Chondrocyte (in vitro differentiated cells): ENCODE data around the gene KRT14. TPM values are rescaled to one million over a fixed set of nuclear protein-coding genes. Genes with fewer than 3 reads are reported as not detected.
"Not testable (repeated sequence)": the region's sequence is repeated elsewhere in the genome, so short reads cannot be mapped to it uniquely, and the experiment has no call there.

ENCODE experiments used
- DNase-seq: peaks from one replicate; pipeline ENCODE4 v3.0.0; 2021; ENCODE audit warnings: mixed read lengths, low spot score
- H3K27ac Mint-ChIP-seq: one replicate; pipeline ENCODE4 v1.8.0; 2021; ENCODE audit warnings: mild to moderate bottlenecking, moderate library complexity, mixed read lengths; ENCODE audit not compliant: unreplicated experiment
- H3K27me3 Mint-ChIP-seq: 2 replicates; pipeline ENCODE4 v1.8.0; 2021; ENCODE audit warnings: low read depth, mixed read lengths
- H3K36me3 Mint-ChIP-seq: 2 replicates; pipeline ENCODE4 v1.8.0; 2021; ENCODE audit warnings: low read depth, mixed read lengths
- H3K4me1 Mint-ChIP-seq: 2 replicates; pipeline ENCODE4 v1.8.0; 2021; ENCODE audit warnings: low read depth, mild to moderate bottlenecking, mixed read lengths
- H3K4me3 Mint-ChIP-seq: one replicate; pipeline ENCODE4 v1.8.0; 2021; ENCODE audit warnings: mild to moderate bottlenecking, moderate library complexity, mixed read lengths; ENCODE audit not compliant: unreplicated experiment
- H3K9me3 Mint-ChIP-seq: 2 replicates; pipeline ENCODE4 v1.8.0; 2021; ENCODE audit warnings: low read depth, mixed read lengths
- CTCF ChIP-seq: fragments of 200-600 bp; sonication (generic); IDR thresholded peaks from 2 replicates; pipeline ENCODE4 v1.5.0; 2021; ENCODE audit warnings: antibody characterized with exemption, mild to moderate bottlenecking, moderate library complexity
- total RNA-seq: library from RNA; stranded (reverse); gene quantifications from 3 replicates; pipeline ENCODE4 v1.2.1, GENCODE V29; 2021

KRT14 gene
- total RNA-seq, 1 donor from 2014 or later, result 0.32 TPM

- no peak for TF ChIP-seq CTCF
- no peak for DNase-seq
- no peak overlapping the region for H3K27ac Mint-ChIP-seq
- no peaks in the 10 kb centered on the region for H3K9me3 Mint-ChIP-seq
- peaks cover 25% of the 10 kb centered on the region for H3K4me1 Mint-ChIP-seq
- peaks cover 4% of the 10 kb centered on the region for H3K27me3 Mint-ChIP-seq
- peaks cover 3% of the 10 kb centered on the region for H3K36me3 Mint-ChIP-seq
- H3K4me3 Mint-ChIP-seq, result no peak overlapping the region
These were observed 27.4 kb upstream of the KRT14 start for GRCh38 chr17:41614098-41614497.

GRCh38 chr17:41613277-41614082, 26.8 kb upstream of the KRT14 start:
- Mint-ChIP-seq H3K36me3 (peaks cover 5% of the 10 kb centered on the region), H3K4me1 (peaks cover 22% of the 10 kb centered on the region), H3K4me3 (no peak overlapping the region), H3K27ac (peak overlapping the region; percentile 83), H3K9me3 (no peaks in the 10 kb centered on the region), H3K27me3 (peaks cover 9% of the 10 kb centered on the region)
- DNase-seq, result no peak
- no peak for TF ChIP-seq CTCF

- peaks cover 20% of the 10 kb centered on the region for H3K4me1 Mint-ChIP-seq
- H3K9me3 Mint-ChIP-seq, H3K27me3 Mint-ChIP-seq, DNase-seq, H3K36me3 Mint-ChIP-seq, H3K4me3 Mint-ChIP-seq: not testable (repeated sequence)
- H3K27ac Mint-ChIP-seq, result peak within 1 kb of the TSS; percentile 83
These were observed 25.9 kb upstream of the KRT14 start, which contains the start of gene KRT16 for GRCh38 chr17:41612376-41613160. Gene KRT16 (minus strand): TSS chr17:41612767. CDS start chr17:41612688, 79 bp downstream.

DNA sequence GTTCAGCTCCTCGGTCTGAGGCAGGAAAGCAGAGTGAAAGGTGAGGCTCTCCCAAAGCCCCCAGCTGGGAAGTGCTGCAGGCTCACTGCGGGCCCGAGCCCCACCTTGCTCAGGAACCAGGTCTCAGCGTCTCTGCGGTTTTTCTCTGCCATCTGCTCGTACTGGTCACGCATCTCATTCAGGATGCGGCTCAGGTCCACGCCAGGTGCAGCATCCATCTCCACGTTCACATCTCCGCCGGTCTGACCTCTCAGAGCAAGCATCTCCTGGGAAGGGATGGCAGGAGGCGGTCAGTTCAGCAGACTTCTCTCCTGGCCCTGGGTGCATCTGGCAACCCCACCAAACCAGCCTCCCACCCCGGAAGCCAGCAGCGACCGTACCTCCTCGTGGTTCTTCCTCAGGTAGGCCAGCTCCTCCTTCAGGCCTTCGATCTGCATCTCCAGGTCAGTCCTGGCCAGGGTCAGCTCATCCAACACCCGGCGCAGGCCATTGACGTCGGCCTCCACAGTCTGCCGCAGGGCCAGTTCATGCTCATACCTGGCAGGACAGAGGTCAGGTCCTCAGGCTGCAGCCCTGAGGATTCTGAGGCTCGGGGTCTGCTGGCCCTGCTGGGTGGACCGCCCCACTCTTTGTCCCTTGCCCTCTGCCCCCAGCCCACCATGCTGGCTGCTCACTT, 24.4 kb upstream of the KRT14 start:
- Mint-ChIP-seq H3K27me3 (peaks cover 9% of the 10 kb centered on the region), H3K4me1 (peaks cover 18% of the 10 kb centered on the region), H3K27ac (no peak overlapping the region), H3K36me3 (peaks cover 15% of the 10 kb centered on the region), H3K4me3 (no peak overlapping the region), H3K9me3 (peaks cover 15% of the 10 kb centered on the region)
- TF ChIP-seq CTCF, result no peak
- DNase-seq, result no peak

DNA sequence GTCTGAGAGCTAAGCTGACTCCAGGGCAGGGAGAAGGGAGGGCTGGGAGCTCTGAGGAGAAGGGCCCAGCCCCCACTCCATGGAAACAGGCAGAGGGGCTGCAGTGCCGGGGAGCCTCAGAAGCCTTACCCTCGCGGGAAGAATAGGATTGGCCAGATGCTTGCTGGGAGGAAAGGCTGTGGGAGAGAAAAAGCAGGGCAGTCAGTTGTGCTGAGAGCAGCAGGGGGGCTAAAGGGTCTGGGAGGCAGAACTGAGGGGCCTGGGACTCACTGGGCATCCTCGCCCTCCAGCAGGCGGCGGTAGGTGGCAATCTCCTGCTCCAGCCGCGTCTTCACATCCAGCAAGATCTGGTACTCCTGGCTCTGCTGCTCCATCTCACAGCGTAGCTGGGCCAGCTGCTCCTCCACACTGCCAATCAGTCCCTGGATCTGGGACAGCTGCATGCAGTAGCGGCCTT, 23.4 kb upstream of the KRT14 start:
- H3K4me3 Mint-ChIP-seq, DNase-seq, H3K27ac Mint-ChIP-seq: not testable (repeated sequence)
- peaks cover 17% of the 10 kb centered on the region for H3K36me3 Mint-ChIP-seq
- peaks cover 18% of the 10 kb centered on the region for H3K4me1 Mint-ChIP-seq
- peaks cover 13% of the 10 kb centered on the region for H3K27me3 Mint-ChIP-seq
- H3K9me3 Mint-ChIP-seq, result peaks cover 19% of the 10 kb centered on the region
- TF ChIP-seq CTCF, result peak; percentile 70

- not testable (repeated sequence) for DNase-seq, H3K4me1 Mint-ChIP-seq, H3K27ac Mint-ChIP-seq, H3K4me3 Mint-ChIP-seq
- H3K9me3 Mint-ChIP-seq, result peaks cover 19% of the 10 kb centered on the region
- H3K36me3 Mint-ChIP-seq, result peaks cover 17% of the 10 kb centered on the region
- peaks cover 17% of the 10 kb centered on the region for H3K27me3 Mint-ChIP-seq
These were observed 20.2 kb upstream of the KRT14 start for GRCh38 chr17:41606930-41607329.
